HepG2 (cell line): Measurements from ENCODE around the gene ADARB2. TPM values are rescaled to one million over a fixed set of nuclear protein-coding genes. Genes with fewer than 3 reads are reported as not detected.

Experiments used
- ATAC-seq: fragments of 200-7000 bp; cut with Tn5 transposase; 3 replicates; pipeline ENCODE4 v1.9.1; 2020; ENCODE audit warnings: mild to moderate bottlenecking, moderate library complexity
- BruUV-seq: library from RNA; stranded (reverse); fragments of 400-500 nt; replicated peaks from 2 replicates; lab custom pipeline; 2021; lab: Mats Ljungman, UMichigan
- CTCF ChIA-PET: fragments of 300-600 bp; formaldehyde crosslinking; extraction: SDS; loops from one replicate; lab custom pipeline; 2021; ENCODE audit warnings: low total read pairs, inconsistent platforms, low intra/inter-chr PET ratio; lab: Yijun Ruan, JAX
- POLR2A ChIA-PET: fragments of 350-600 bp; sonication (Branson Sonifier 250); formaldehyde crosslinking; loops from one replicate; lab custom pipeline; 2020; ENCODE audit warnings: antibody characterized with exemption, inconsistent platforms; lab: Yijun Ruan, JAX
- DNase-seq: peaks from one replicate; pipeline ENCODE4 v3.0.0-alpha.2; 2015; ENCODE audit warnings: low spot score
- FAIRE-seq: peaks from 3 replicates; lab custom pipeline; 2011; peaks lifted over from hg19 to GRCh38; lab: Jason Lieb, UNC
- H2AFZ ChIP-seq: one replicate; pipeline ENCODE4 v1.6.1; 2011; ENCODE audit warnings: low read length, inconsistent platforms
- H3K27ac ChIP-seq: fragments of 300-600 bp; 3 replicates; pipeline ENCODE4 v1.8.0; 2011; ENCODE audit warnings: mixed run types, mild to moderate bottlenecking, mixed read lengths, low read length, inconsistent platforms; ENCODE audit not compliant: insufficient read depth; ENCODE audit errors: extremely low read length
- H3K27me3 ChIP-seq, 2 experiments: fragments of 200-600 bp in 1 of 2; 2 replicates in 1 of 2; 3 replicates in 1 of 2; pipeline versions ENCODE4 v1.6.0 to v1.8.0; 2011; ENCODE audit warnings: low read length in 2 of 2, mild to moderate bottlenecking in 2 of 2, moderate library complexity in 2 of 2, inconsistent platforms in 1 of 2; ENCODE audit not compliant: insufficient read depth in 2 of 2, control insufficient read depth in 1 of 2
- H3K36me3 ChIP-seq, 2 experiments: fragments of 200-600 bp in 1 of 2; replicated peaks in 1 of 2; 2 replicates in 1 of 2; 3 replicates in 1 of 2; pipeline versions ENCODE4 v1.5.1 to v1.8.0; 2011; ENCODE audit warnings: low read length in 2 of 2, inconsistent platforms in 1 of 2; ENCODE audit not compliant: insufficient read depth in 2 of 2, control insufficient read depth in 1 of 2
- H3K4me1 ChIP-seq: 2 replicates; pipeline ENCODE4 v1.5.1; 2012; ENCODE audit warnings: low read length, inconsistent platforms; ENCODE audit not compliant: insufficient read depth
- H3K4me2 ChIP-seq: 2 replicates; pipeline ENCODE4 v1.6.0; 2011; ENCODE audit warnings: low read depth, low read length, inconsistent platforms
- H3K4me3 ChIP-seq, 3 experiments: fragments of 200-600 bp in 1 of 3; sonication (generic), shearing (Covaris generic) in 1 of 3; replicated peaks in 1 of 3; 2 replicates each; pipeline ENCODE4 v1.5.1; 2011 to 2016; ENCODE audit warnings: low read length in 3 of 3, inconsistent platforms in 2 of 3, low read depth in 2 of 3, mild to moderate bottlenecking in 2 of 3, control low read depth in 1 of 3, mixed read lengths in 1 of 3; ENCODE audit not compliant: insufficient read depth in 1 of 3
- H3K79me2 ChIP-seq: one replicate; pipeline ENCODE4 v1.6.1; 2011; ENCODE audit warnings: low read length, inconsistent platforms; ENCODE audit not compliant: insufficient read depth
- H3K9ac ChIP-seq: 2 replicates; pipeline ENCODE4 v1.6.0; 2011; ENCODE audit warnings: mild to moderate bottlenecking, low read depth, low read length, inconsistent platforms; ENCODE audit not compliant: insufficient read depth
- H3K9me3 ChIP-seq: 2 replicates; pipeline ENCODE4 v1.5.1; 2012; ENCODE audit warnings: mild to moderate bottlenecking, low read length
- H4K20me1 ChIP-seq: 2 replicates; pipeline ENCODE4 v1.6.0; 2011; ENCODE audit warnings: inconsistent platforms, mild to moderate bottlenecking, low read length, moderate library complexity; ENCODE audit not compliant: insufficient read depth
- IRF9 ChIP-seq: sonication (generic); formaldehyde crosslinking; IDR thresholded peaks from 2 replicates; pipeline ENCODE4 v1.8.0; 2022; ENCODE audit warnings: missing genetic modification reagents, mild to moderate bottlenecking, borderline replicate concordance
- TEAD3 ChIP-seq: optimal IDR thresholded peaks from 2 replicates; pipeline ENCODE3; 2016; ENCODE audit warnings: borderline replicate concordance
- YEATS4 ChIP-seq: sonication (generic); formaldehyde crosslinking; IDR thresholded peaks from 2 replicates; pipeline ENCODE4 v1.4.0; 2020; ENCODE audit warnings: missing genetic modification reagents, borderline replicate concordance
- ZNF225 ChIP-seq: sonication (generic); formaldehyde crosslinking; IDR thresholded peaks from 2 replicates; pipeline ENCODE4 v1.4.0; 2020; ENCODE audit warnings: mild to moderate bottlenecking, missing genetic modification reagents
- ZNF333 ChIP-seq: sonication (generic); formaldehyde crosslinking; IDR thresholded peaks from 2 replicates; pipeline ENCODE4 v1.4.0; 2020; ENCODE audit warnings: mild to moderate bottlenecking, missing genetic modification reagents, borderline replicate concordance
- ZNF503 ChIP-seq: sonication (generic); formaldehyde crosslinking; IDR thresholded peaks from 2 replicates; pipeline ENCODE4 v1.4.0; 2020; ENCODE audit warnings: missing genetic modification reagents
- ZNF770 ChIP-seq: sonication (generic); formaldehyde crosslinking; IDR thresholded peaks from 2 replicates; pipeline ENCODE4 v1.5.0; 2020; ENCODE audit warnings: mild to moderate bottlenecking, missing genetic modification reagents
- WGBS: methylation state at CpG from one replicate; pipeline ENCODE4 v1.1.6; 2017; ENCODE audit warnings: low lambda C conversion rate; 5-methylcytosine and 5-hydroxymethylcytosine counted together
- in situ Hi-C: cut with HindIII; loops from 2 replicates; pipeline ENCODE4 v1.10.0; 2017; ENCODE audit warnings: low pct_unique_long_range_greater_than_20kb; ENCODE audit not compliant: extremely low pct_ligation_motif_present
- intact Hi-C: fragments of 100-400 bp; cut with micrococcal nuclease; formaldehyde crosslinking; loops from one replicate; pipeline ENCODE4 v1.10.0; 2022; ENCODE audit not compliant: unreplicated experiment
- polyA plus RNA-seq, 8 experiments: library from polyadenylated mRNA; depleted of rRNA in 3 of 8; stranded (reverse) in 7 of 8; unstranded in 1 of 8; fragments of >200 nt; fragmentation: Illumina TruSeq in 4 of 8; extraction: Trizol in 4 of 8; gene quantifications; 2 replicates each; pipeline versions ENCODE4 v1.2.1 to v1.2.3, GENCODE V29; 2011 to 2016; ENCODE audit warnings: low read depth in 4 of 8, missing spikeins in 1 of 8, mixed read lengths in 1 of 8; ENCODE audit not compliant: insufficient read depth in 1 of 8
- total RNA-seq, 5 experiments: library from RNA; depleted of rRNA; stranded (reverse); fragments of >200 nt; fragmentation: Illumina TruSeq; extraction: Trizol; gene quantifications; 2 replicates each; pipeline ENCODE4 v1.2.3, GENCODE V29; 2016; ENCODE audit warnings: low read depth in 1 of 5

ADARB2 gene
- total and polyA plus RNA-seq, 2 of the 13 experiments (the other 11 are each of a cell fraction or from before 2014, with no cell fraction given): not detected

DNA sequence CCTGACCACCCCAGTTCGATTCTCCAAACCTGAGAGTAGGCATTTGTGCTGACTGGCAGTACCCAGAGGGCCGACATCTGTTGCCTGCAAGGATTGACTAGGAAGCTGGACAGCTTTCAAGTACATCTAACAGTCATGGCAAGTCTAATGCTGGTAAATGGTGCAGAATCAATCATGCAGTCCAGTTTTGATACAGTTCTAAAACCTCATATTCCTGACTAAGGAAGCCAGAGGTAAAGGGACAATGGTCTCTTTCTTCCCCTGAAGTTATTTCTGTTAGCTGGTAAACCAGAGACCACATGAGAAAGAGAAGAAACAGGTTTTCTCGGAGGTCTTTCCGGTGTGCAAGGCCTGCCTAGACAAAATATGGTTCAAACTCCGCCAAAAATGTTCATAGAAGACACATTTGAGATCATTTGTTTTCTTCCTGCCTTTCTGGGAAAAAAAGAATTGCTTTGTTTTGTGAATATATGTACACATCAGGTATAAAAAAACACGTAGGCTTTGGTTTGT, 584.0 kb downstream of the ADARB2 start (continued):
- TF ChIP-seq ZNF333 (CRISPR knock-in tag): no peak

DNA sequence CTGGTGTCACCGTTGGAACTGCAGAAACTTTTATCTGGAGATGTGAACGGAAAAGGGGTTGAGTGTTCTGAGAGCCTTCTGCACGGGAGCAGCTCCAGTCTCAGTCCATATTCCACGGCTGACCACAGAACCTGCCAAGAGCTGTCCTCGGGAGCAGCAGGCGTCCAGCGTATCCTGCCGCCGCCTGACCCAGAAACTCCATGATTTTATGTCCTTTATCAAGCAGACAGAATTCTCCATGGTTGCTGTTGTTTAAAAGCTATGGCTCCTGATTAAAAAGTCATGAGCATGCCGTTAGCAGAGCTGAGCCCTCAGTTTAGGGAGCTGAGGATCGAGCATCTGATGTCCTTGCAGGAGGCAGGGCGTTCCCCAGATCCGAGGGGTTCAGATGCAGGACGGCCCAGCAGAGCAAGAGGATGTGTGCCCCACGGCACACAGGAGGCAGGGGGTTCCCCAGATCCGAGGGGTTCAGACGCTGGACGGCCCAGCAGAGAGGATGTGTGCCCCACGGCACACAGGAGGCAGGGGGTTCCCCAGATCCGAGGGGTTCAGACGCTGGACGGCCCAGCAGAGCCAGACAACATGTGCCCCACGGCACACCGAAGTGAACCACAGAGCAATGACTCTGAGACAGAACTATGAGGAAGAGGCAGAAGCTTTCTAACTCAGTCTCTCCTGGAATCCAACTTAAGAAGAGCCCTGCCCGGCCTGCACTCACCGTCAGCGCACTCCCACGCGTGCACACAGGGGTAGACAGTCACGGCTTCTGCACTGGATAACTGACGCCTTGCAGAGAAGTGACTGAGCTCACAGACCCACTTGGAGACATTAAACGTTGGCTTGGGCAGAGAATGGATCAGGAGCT, 584.7 kb downstream of the ADARB2 start:
- CTCF ChIA-PET: no interaction called here
- Histone ChIP-seq H3K27me3 (peaks cover 5 to 60% of the 10 kb centered on the region in 2 experiments; a peak in 4 of 5 replicates), H3K4me2 (no peak overlapping the region), H3K4me1 (no peaks in the 10 kb centered on the region), H3K36me3 (no peaks in the 10 kb centered on the region), H3K4me3 (no peak overlapping the region), H3K9ac (no peak overlapping the region)
- WGBS: 42% methylated on average over 18 of the region's 32 CpGs
- ATAC-seq (no peak), FAIRE-seq (no peak), DNase-seq (no peak)
- no peak for TF ChIP-seq ZNF225
- no peak for TF ChIP-seq IRF9 (CRISPR knock-in tag)
- TF ChIP-seq TEAD3 (CRISPR knock-in tag): no peak
- no peak for TF ChIP-seq YEATS4 (CRISPR knock-in tag)
- no peak for TF ChIP-seq ZNF770 (CRISPR knock-in tag)
- no peak for TF ChIP-seq ZNF503 (CRISPR knock-in tag)
- TF ChIP-seq, all 625 proteins: peak for 0
- in situ Hi-C loops (no loop called here), intact Hi-C loops (no loop called here)
- no TSS peak for BruUV-seq
- no peak overlapping the region for H3K27ac ChIP-seq
- no peak overlapping the region for H2AFZ ChIP-seq
- H3K79me2 ChIP-seq: no peaks in the 10 kb centered on the region
- POLR2A ChIA-PET: no interaction called here
- H3K9me3 ChIP-seq: no peaks in the 10 kb centered on the region
- H4K20me1 ChIP-seq: no peaks in the 10 kb centered on the region
